ENCODE results near the gene MGAT4A.
A peak's percentile ranks its signal among the peaks of the same experiment; 100 is the strongest.
"Not testable (repeated sequence)": the region's sequence is repeated elsewhere in the genome, so short reads cannot be mapped to it uniquely, and the experiment has no call there.

MGAT4A gene

GRCh38 chr2:98674233-98674964 lies 56.5 kb downstream of the MGAT4A start:
- H3K4me3 ChIP-seq (ENCODE audit: low read length): no peak overlapping the region
- H3K27me3 ChIP-seq (ENCODE audit: insufficient read depth, low read length): no peaks in the 10 kb centered on the region
- H3K9me3 ChIP-seq (ENCODE audit: low read length): no peaks in the 10 kb centered on the region
- no peaks in the 10 kb centered on the region for H3K36me3 ChIP-seq (ENCODE audit: insufficient read depth, low read length)
- H2AFZ ChIP-seq (ENCODE audit: low read depth, low read length): no peak overlapping the region
- H3K4me1 ChIP-seq (ENCODE audit: insufficient read depth, low read length): no peaks in the 10 kb centered on the region

- Histone ChIP-seq H2AFZ (ENCODE audit: low read depth, low read length) (no peak overlapping the region), H3K9me3 (ENCODE audit: low read length) (no peaks in the 10 kb centered on the region), H3K4me1 (ENCODE audit: insufficient read depth, low read length) (no peaks in the 10 kb centered on the region), H3K4me3 (ENCODE audit: low read length) (no peak overlapping the region), H3K27me3 (ENCODE audit: insufficient read depth, low read length) (no peaks in the 10 kb centered on the region), H3K36me3 (ENCODE audit: insufficient read depth, low read length) (no peaks in the 10 kb centered on the region)
These were observed 61.3 kb downstream of the MGAT4A start for GRCh38 chr2:98669675-98670074.

- Histone ChIP-seq H2AFZ (ENCODE audit: low read depth, low read length) (no peak overlapping the region), H3K4me1 (ENCODE audit: insufficient read depth, low read length) (no peaks in the 10 kb centered on the region), H3K27me3 (ENCODE audit: insufficient read depth, low read length) (no peaks in the 10 kb centered on the region), H3K4me3 (ENCODE audit: low read length) (no peak overlapping the region), H3K9me3 (ENCODE audit: low read length) (no peaks in the 10 kb centered on the region), H3K36me3 (ENCODE audit: insufficient read depth, low read length) (no peaks in the 10 kb centered on the region)
These were observed 65.3 kb downstream of the MGAT4A start for GRCh38 chr2:98665677-98666076.

- no peaks in the 10 kb centered on the region for H3K27me3 ChIP-seq (ENCODE audit: insufficient read depth, low read length)
- H3K4me3 ChIP-seq (ENCODE audit: low read length): no peak overlapping the region
- no peaks in the 10 kb centered on the region for H3K4me1 ChIP-seq (ENCODE audit: insufficient read depth, low read length)
- no peaks in the 10 kb centered on the region for H3K9me3 ChIP-seq (ENCODE audit: low read length)
- H3K36me3 ChIP-seq (ENCODE audit: insufficient read depth, low read length): no peaks in the 10 kb centered on the region
- H2AFZ ChIP-seq (ENCODE audit: low read depth, low read length): no peak overlapping the region
These were observed 66.6 kb downstream of the MGAT4A start for GRCh38 chr2:98664323-98664722.

GRCh38 chr2:98663511-98664090 lies 67.3 kb downstream of the MGAT4A start:
- Histone ChIP-seq H3K4me1 (ENCODE audit: insufficient read depth, low read length) (no peaks in the 10 kb centered on the region), H3K4me3 (ENCODE audit: low read length) (no peak overlapping the region), H3K27me3 (ENCODE audit: insufficient read depth, low read length) (no peaks in the 10 kb centered on the region), H3K9me3 (ENCODE audit: low read length) (no peaks in the 10 kb centered on the region), H3K36me3 (ENCODE audit: insufficient read depth, low read length) (no peaks in the 10 kb centered on the region), H2AFZ (ENCODE audit: low read depth, low read length) (no peak overlapping the region)

GRCh38 chr2:98659491-98659840 lies 71.5 kb downstream of the MGAT4A start:
- not testable (repeated sequence) for H3K4me3 ChIP-seq (ENCODE audit: low read length); H3K36me3 ChIP-seq (ENCODE audit: insufficient read depth, low read length); H3K27me3 ChIP-seq (ENCODE audit: insufficient read depth, low read length); H3K9me3 ChIP-seq (ENCODE audit: low read length); H2AFZ ChIP-seq (ENCODE audit: low read depth, low read length); H3K4me1 ChIP-seq (ENCODE audit: insufficient read depth, low read length)

GRCh38 chr2:98658816-98659490 lies 72.0 kb downstream of the MGAT4A start:
- no peak overlapping the region for H3K4me3 ChIP-seq (ENCODE audit: low read length)
- H3K4me1 ChIP-seq (ENCODE audit: insufficient read depth, low read length): peaks cover 4% of the 10 kb centered on the region
- no peaks in the 10 kb centered on the region for H3K36me3 ChIP-seq (ENCODE audit: insufficient read depth, low read length)
- no peak overlapping the region for H2AFZ ChIP-seq (ENCODE audit: low read depth, low read length)
- H3K27me3 ChIP-seq (ENCODE audit: insufficient read depth, low read length): no peaks in the 10 kb centered on the region
- H3K9me3 ChIP-seq (ENCODE audit: low read length): no peaks in the 10 kb centered on the region

- Histone ChIP-seq H3K27me3 (ENCODE audit: insufficient read depth, low read length) (no peaks in the 10 kb centered on the region), H3K36me3 (ENCODE audit: insufficient read depth, low read length) (no peaks in the 10 kb centered on the region), H3K9me3 (ENCODE audit: low read length) (no peaks in the 10 kb centered on the region), H2AFZ (ENCODE audit: low read depth, low read length) (no peak overlapping the region), H3K4me1 (ENCODE audit: insufficient read depth, low read length) (peaks cover 4% of the 10 kb centered on the region), H3K4me3 (ENCODE audit: low read length) (no peak overlapping the region)
These were observed 74.1 kb downstream of the MGAT4A start for GRCh38 chr2:98656800-98657199.

- no peaks in the 10 kb centered on the region for H3K36me3 ChIP-seq (ENCODE audit: insufficient read depth, low read length)
- no peaks in the 10 kb centered on the region for H3K9me3 ChIP-seq (ENCODE audit: low read length)
- H3K4me3 ChIP-seq (ENCODE audit: low read length): no peak overlapping the region
- H3K27me3 ChIP-seq (ENCODE audit: insufficient read depth, low read length): no peaks in the 10 kb centered on the region
- no peak overlapping the region for H2AFZ ChIP-seq (ENCODE audit: low read depth, low read length)
- H3K4me1 ChIP-seq (ENCODE audit: insufficient read depth, low read length): peaks cover 4% of the 10 kb centered on the region
These were observed 76.0 kb downstream of the MGAT4A start for GRCh38 chr2:98654699-98655495.

- Histone ChIP-seq H3K36me3 (ENCODE audit: insufficient read depth, low read length) (no peaks in the 10 kb centered on the region), H3K4me3 (ENCODE audit: low read length) (no peak overlapping the region), H3K27me3 (ENCODE audit: insufficient read depth, low read length) (no peaks in the 10 kb centered on the region), H3K4me1 (ENCODE audit: insufficient read depth, low read length) (peaks cover 4% of the 10 kb centered on the region), H3K9me3 (ENCODE audit: low read length) (no peaks in the 10 kb centered on the region), H2AFZ (ENCODE audit: low read depth, low read length) (no peak overlapping the region)
These were observed 79.9 kb downstream of the MGAT4A start for GRCh38 chr2:98650998-98651397.

- no peaks in the 10 kb centered on the region for H3K27me3 ChIP-seq (ENCODE audit: insufficient read depth, low read length)
- H3K9me3 ChIP-seq (ENCODE audit: low read length): no peaks in the 10 kb centered on the region
- H2AFZ ChIP-seq (ENCODE audit: low read depth, low read length): no peak overlapping the region
- peaks cover under 1% of the 10 kb centered on the region for H3K4me1 ChIP-seq (ENCODE audit: insufficient read depth, low read length)
- H3K4me3 ChIP-seq (ENCODE audit: low read length): no peak overlapping the region
- no peaks in the 10 kb centered on the region for H3K36me3 ChIP-seq (ENCODE audit: insufficient read depth, low read length)
These were observed 80.9 kb downstream of the MGAT4A start for GRCh38 chr2:98649992-98650375.

- Histone ChIP-seq H3K27me3 (ENCODE audit: insufficient read depth, low read length) (no peaks in the 10 kb centered on the region), H3K36me3 (ENCODE audit: insufficient read depth, low read length) (no peaks in the 10 kb centered on the region), H2AFZ (ENCODE audit: low read depth, low read length) (peak overlapping the region; percentile 11), H3K9me3 (ENCODE audit: low read length) (no peaks in the 10 kb centered on the region), H3K4me3 (ENCODE audit: low read length) (no peak overlapping the region), H3K4me1 (ENCODE audit: insufficient read depth, low read length) (no peaks in the 10 kb centered on the region)
These were observed 81.6 kb downstream of the MGAT4A start for GRCh38 chr2:98649135-98649991.

Measured in neuron (in vitro differentiated cells).